Measurements from ENCODE around the gene FBXL20. TPM values are rescaled to one million over a fixed set of nuclear protein-coding genes. Genes with fewer than 3 reads are reported as not detected.

The FBXL20 gene
- polyA plus RNA-seq, 1 of the 3 experiments (the other 2 are of a cell fraction) = 2.2 TPM

- Histone ChIP-seq H3K9ac (no peak overlapping the region), H2AFZ (ENCODE audit: low read depth) (no peak overlapping the region), H3K9me2 (no peaks in the 10 kb centered on the region), H3K36me3 (replicated peaks in 1 of 2; ENCODE audit: control insufficient read depth in 1 of 2, insufficient read depth in 2 of 2, low read length in 1 of 2) (no peaks in the 10 kb centered on the region), H3K4me3 (ENCODE audit: low read depth in 2 of 2, low read length in 1 of 2) (no peak overlapping the region), H3K79me2 (ENCODE audit: insufficient read depth) (no peaks in the 10 kb centered on the region), H3K27ac (ENCODE audit: low read depth in 2 of 2, low read length in 1 of 2) (no peak overlapping the region), H3F3A (replicated peaks; ENCODE audit: insufficient read depth) (no peaks in the 10 kb centered on the region), H4K20me1 (ENCODE audit: insufficient read depth) (no peaks in the 10 kb centered on the region), H3K27me3 (ENCODE audit: insufficient read depth) (no peaks in the 10 kb centered on the region), H3K4me2 (no peak overlapping the region), H3K9me3 (no peaks in the 10 kb centered on the region), H3K4me1 (ENCODE audit: control insufficient read depth in 1 of 2, insufficient read depth in 2 of 2, low read depth in 1 of 2, low read length in 1 of 2) (no peaks in the 10 kb centered on the region)
- POLR2A ChIA-PET = no interaction called here
- CTCF ChIA-PET = no interaction called here
- DNase-seq = no peak
- WGBS (ENCODE audit: low lambda C conversion rate) = 95% methylated on average over 4 of the region's 4 CpGs
- TF ChIP-seq TCF12 (IDR thresholded peaks at IDR 0.05) = no peak
- no peak for TF ChIP-seq USF2 (IDR thresholded peaks at IDR 0.05; ENCODE audit: borderline replicate concordance, low read depth, low read length)
- TF ChIP-seq ELF1 (IDR thresholded peaks at IDR 0.05) = no peak
- TF ChIP-seq TAF1 (IDR thresholded peaks at IDR 0.05; ENCODE audit: borderline replicate concordance, low read depth, low read length) = no peak
- TF ChIP-seq FOSL2 (IDR thresholded peaks at IDR 0.05; ENCODE audit: borderline replicate concordance, low read depth) = no peak
- no peak for TF ChIP-seq TEAD4 (IDR thresholded peaks at IDR 0.05; ENCODE audit: borderline replicate concordance, insufficient read depth)
- TF ChIP-seq CHD2 (IDR thresholded peaks at IDR 0.05; ENCODE audit: low read length, partially characterized antibody) = no peak
- no peak for TF ChIP-seq PBX3 (IDR thresholded peaks at IDR 0.05)
- TF ChIP-seq FOXM1 (IDR thresholded peaks at IDR 0.05; ENCODE audit: low read depth) = no peak
- TF ChIP-seq RAD21 (IDR thresholded peaks at IDR 0.05; ENCODE audit: low read length) = no peak
- TF ChIP-seq RCOR1 (IDR thresholded peaks at IDR 0.05; ENCODE audit: low read length) = no peak
- TF ChIP-seq NFIC (IDR thresholded peaks at IDR 0.05; ENCODE audit: borderline replicate concordance) = no peak
- TF ChIP-seq RXRA (IDR thresholded peaks at IDR 0.05; ENCODE audit: borderline replicate concordance, low read depth) = no peak
- no peak for TF ChIP-seq SIN3A (IDR thresholded peaks at IDR 0.05; ENCODE audit: borderline replicate concordance, low read depth, low read length)
- TF ChIP-seq MAX (IDR thresholded peaks at IDR 0.05; ENCODE audit: low read depth) = no peak
These were observed 74.3 kb downstream of the FBXL20 start for GRCh38 chr17:39327109-39327508.

- no peak overlapping the region for H3K4me2 ChIP-seq
- ChIA-PET POLR2A (no interaction called here), CTCF (no interaction called here)
- H3K9ac ChIP-seq = no peak overlapping the region
- WGBS (ENCODE audit: low lambda C conversion rate) = 98% methylated on average over 4 of the region's 4 CpGs
- H3K27me3 ChIP-seq (ENCODE audit: insufficient read depth) = no peaks in the 10 kb centered on the region
- no peak for DNase-seq
- no peaks in the 10 kb centered on the region for H3K9me2 ChIP-seq
- no peaks in the 10 kb centered on the region for H3K79me2 ChIP-seq (ENCODE audit: insufficient read depth)
- no peaks in the 10 kb centered on the region for H3F3A ChIP-seq (replicated peaks; ENCODE audit: insufficient read depth)
- no peaks in the 10 kb centered on the region for H3K36me3 ChIP-seq (replicated peaks in 1 of 2; ENCODE audit: control insufficient read depth in 1 of 2, insufficient read depth in 2 of 2, low read length in 1 of 2)
- H3K4me1 ChIP-seq (ENCODE audit: control insufficient read depth in 1 of 2, insufficient read depth in 2 of 2, low read depth in 1 of 2, low read length in 1 of 2) = no peaks in the 10 kb centered on the region; a peak in 1 of 4 replicates
- no peaks in the 10 kb centered on the region for H4K20me1 ChIP-seq (ENCODE audit: insufficient read depth)
- H3K9me3 ChIP-seq = no peaks in the 10 kb centered on the region
- no peak overlapping the region for H3K4me3 ChIP-seq (ENCODE audit: low read depth in 2 of 2, low read length in 1 of 2)
- H3K27ac ChIP-seq (ENCODE audit: low read depth in 2 of 2, low read length in 1 of 2) = no peak overlapping the region
- H2AFZ ChIP-seq (ENCODE audit: low read depth) = no peak overlapping the region
- TF ChIP-seq ELF1 (IDR thresholded peaks at IDR 0.05) (no peak), JUND (IDR thresholded peaks at IDR 0.05) (no peak), RFX5 (IDR thresholded peaks at IDR 0.05; ENCODE audit: low read length) (no peak), NRF1 (IDR thresholded peaks at IDR 0.05; ENCODE audit: low read depth, low read length) (no peak), REST (IDR thresholded peaks at IDR 0.05; ENCODE audit: low read depth, low read length) (no peak), CHD2 (IDR thresholded peaks at IDR 0.05; ENCODE audit: low read length, partially characterized antibody) (no peak), POLR2AphosphoS5 (IDR thresholded peaks at IDR 0.05; ENCODE audit: low read depth, low read length) (no peak), TEAD4 (IDR thresholded peaks at IDR 0.05; ENCODE audit: borderline replicate concordance, insufficient read depth) (no peak), GABPA (IDR thresholded peaks at IDR 0.05; ENCODE audit: low read depth) (no peak), USF2 (IDR thresholded peaks at IDR 0.05; ENCODE audit: borderline replicate concordance, low read depth, low read length) (no peak), NFIC (IDR thresholded peaks at IDR 0.05; ENCODE audit: borderline replicate concordance) (no peak), MAX (IDR thresholded peaks at IDR 0.05; ENCODE audit: low read depth) (no peak), RAD21 (IDR thresholded peaks at IDR 0.05; ENCODE audit: low read length) (no peak)
These were observed 75.7 kb downstream of the FBXL20 start for GRCh38 chr17:39325528-39326240.

All from SK-N-SH (cell line).